OCI-LY7 (cell line): ENCODE results near the gene BSX.

ENCODE experiments used
- EZH2phosphoT487 ChIP-seq: fragments of 200-600 bp; sonication (generic); IDR thresholded peaks from 2 replicates; pipeline ENCODE4 v1.6.1; 2018; ENCODE audit warnings: low read depth, borderline replicate concordance, mild to moderate bottlenecking, mixed run types, antibody characterized with exemption, low read length, moderate library complexity, mixed read lengths
- TF ChIP-seq, protein P1 (sequence below): fragments of 200-600 bp; sonication (generic); conservative IDR thresholded peaks from 2 replicates; pipeline ENCODE4 v1.5.1; 2014; ENCODE audit warnings: mild to moderate bottlenecking, antibody characterized with exemption, low read length, moderate library complexity, mixed read lengths

- TF ChIP-seq, protein P1, sequence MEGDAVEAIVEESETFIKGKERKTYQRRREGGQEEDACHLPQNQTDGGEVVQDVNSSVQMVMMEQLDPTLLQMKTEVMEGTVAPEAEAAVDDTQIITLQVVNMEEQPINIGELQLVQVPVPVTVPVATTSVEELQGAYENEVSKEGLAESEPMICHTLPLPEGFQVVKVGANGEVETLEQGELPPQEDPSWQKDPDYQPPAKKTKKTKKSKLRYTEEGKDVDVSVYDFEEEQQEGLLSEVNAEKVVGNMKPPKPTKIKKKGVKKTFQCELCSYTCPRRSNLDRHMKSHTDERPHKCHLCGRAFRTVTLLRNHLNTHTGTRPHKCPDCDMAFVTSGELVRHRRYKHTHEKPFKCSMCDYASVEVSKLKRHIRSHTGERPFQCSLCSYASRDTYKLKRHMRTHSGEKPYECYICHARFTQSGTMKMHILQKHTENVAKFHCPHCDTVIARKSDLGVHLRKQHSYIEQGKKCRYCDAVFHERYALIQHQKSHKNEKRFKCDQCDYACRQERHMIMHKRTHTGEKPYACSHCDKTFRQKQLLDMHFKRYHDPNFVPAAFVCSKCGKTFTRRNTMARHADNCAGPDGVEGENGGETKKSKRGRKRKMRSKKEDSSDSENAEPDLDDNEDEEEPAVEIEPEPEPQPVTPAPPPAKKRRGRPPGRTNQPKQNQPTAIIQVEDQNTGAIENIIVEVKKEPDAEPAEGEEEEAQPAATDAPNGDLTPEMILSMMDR, result no peak
- no peak for TF ChIP-seq EZH2phosphoT487
Observed at GRCh38 chr11:122938557-122938956, 43.1 kb downstream of the BSX start.
